Activated gamma-delta T cell treated with anti-CD3 and anti-CD28 coated beads, Interleukin-2, amount 50 U/mL, for 16 hours (primary cell): Measurements from ENCODE around the gene SLC16A1.
A peak's percentile ranks its signal among the peaks of the same experiment; 100 is the strongest.
"Not testable (repeated sequence)": the region's sequence is repeated elsewhere in the genome, so short reads cannot be mapped to it uniquely, and the experiment has no call there.

ENCODE experiments used
- DNase-seq: peaks from one replicate; pipeline ENCODE4 v3.0.0-alpha.2; 2020; ENCODE audit warnings: low read depth

The SLC16A1 gene

GRCh38 chr1:112923959-112924349 lies 32.0 kb downstream of the SLC16A1 start:
- no peak for DNase-seq

DNA sequence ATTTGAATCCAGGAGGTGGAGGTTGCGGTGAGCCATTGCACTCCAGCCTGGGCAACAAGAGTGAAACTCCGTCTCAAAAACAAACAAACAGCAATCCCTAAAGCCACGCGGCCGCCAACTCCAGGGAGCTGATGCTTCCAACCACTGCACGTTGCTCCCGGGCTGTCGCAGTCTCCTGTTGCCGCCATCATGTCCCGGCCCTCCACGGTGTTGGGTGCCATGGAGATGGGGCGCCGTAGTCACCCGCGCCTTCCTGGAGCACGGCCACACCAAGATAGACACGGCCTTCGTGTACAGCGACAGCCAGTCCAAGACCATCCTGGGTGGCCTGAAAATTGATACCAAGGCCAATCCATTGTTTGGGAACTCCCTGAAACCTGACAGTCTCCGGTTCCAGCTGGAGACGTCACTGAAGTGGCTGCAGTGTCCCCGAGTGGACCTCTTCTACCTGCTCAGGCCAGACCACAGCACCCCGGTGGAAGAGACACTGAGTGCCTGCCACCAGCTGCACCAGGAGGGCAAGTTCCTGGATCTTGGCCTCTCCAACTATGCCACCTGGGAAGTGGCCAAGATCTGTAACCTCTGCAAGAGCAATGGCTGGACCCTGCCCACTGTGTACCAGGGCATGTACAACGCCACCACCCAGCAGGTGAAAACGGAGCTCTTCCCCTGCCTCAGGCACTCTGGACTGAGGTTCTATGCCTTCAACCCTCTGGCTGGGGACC lies 32.6 kb downstream of the SLC16A1 start:
- DNase-seq = no peak

DNA sequence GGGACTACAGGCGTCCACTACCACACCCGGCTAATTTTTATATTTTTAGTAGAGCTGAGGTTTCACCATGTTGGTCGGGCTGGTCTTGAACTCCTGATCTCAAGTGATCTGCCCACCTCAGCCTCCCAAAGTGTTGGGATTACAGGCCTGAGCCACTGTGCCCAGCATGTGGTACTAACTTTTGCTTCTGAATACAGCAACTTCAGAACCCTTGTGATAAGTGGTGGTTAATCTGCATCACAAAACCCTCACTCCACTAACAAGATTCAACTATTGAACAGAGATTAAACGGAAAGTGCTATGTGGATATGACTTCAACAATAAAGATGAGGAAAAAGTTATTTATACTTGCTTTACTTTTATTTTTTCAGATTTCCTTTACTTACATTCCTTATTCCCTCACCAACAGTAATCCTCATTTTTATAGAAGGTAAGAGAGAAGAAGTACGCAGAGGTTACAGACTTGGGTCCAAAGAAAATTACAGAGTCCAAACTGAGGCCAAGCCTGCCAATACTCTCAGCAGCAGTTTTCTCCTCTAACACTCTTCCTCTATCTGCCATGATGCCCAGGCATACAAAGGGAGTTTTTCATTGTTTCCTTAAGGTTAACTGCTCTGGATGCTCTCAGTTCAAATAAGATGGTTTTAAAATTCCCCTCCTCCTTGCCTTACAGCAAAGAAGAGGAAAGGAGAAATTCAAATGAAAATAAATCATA lies 44.3 kb downstream of the SLC16A1 start:
- no peak for DNase-seq

DNA sequence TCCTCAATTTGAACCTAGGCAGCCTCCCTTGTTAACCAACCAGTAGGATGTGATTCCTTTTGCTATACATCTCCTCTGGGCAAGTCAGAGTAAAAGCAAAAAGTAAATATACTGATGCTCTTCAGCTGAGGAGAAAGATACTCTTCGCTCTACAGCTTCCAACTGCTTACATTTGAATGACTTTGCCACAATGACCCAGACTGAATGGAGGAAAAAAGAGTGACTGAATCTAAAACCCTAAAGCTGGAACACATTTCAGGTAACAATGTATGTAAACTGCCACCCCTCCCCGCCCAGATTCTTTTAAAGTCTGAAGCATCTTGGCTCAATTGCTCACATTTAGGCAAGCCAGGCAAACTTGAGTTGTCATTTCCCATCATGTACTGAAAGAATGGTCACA lies 46.1 kb downstream of the SLC16A1 start:
- no peak for DNase-seq

GRCh38 chr1:112906150-112906698 lies 49.8 kb downstream of the SLC16A1 start:
- no peak for DNase-seq

DNA sequence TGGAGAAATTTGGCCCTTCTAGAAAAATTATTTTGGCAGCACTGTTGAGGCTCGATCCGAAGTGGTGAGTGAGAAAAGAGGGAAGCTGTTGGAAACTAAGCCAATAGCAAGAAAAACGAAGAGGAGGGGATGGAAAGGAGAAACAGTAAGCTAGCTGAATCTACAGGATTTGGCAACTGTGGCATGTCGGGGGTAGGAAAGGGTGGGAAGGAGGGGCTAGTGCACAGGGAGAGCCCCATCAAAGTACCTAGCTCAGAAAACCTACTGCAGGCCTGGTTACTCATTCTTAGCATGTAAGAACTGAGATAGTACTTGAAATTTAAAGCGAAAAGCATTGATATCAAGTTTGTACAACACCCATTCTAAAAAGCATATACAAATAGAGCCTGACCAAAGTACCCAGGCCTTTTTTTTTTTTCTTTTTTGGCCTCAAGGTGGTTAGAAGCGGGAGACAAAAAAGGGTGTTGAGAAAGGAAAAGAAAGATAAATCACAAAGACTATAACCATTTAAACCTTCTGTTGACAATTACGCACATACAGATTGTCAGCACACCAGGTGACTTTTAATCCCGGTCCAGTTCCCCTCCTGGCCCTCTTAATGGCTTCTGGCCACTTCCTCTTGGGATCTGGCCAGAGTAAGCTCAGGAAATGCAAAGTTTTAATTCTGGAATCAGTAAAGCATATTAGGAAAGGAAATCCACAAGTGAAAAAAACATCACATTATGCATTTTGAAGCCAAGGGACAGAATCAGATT lies 50.4 kb downstream of the SLC16A1 start:
- DNase-seq = no peak

GRCh38 chr1:112904831-112905261 lies 51.1 kb downstream of the SLC16A1 start:
- DNase-seq = no peak

- peak; percentile 9 for DNase-seq
These were observed 51.7 kb downstream of the SLC16A1 start for GRCh38 chr1:112904071-112904830.

DNA sequence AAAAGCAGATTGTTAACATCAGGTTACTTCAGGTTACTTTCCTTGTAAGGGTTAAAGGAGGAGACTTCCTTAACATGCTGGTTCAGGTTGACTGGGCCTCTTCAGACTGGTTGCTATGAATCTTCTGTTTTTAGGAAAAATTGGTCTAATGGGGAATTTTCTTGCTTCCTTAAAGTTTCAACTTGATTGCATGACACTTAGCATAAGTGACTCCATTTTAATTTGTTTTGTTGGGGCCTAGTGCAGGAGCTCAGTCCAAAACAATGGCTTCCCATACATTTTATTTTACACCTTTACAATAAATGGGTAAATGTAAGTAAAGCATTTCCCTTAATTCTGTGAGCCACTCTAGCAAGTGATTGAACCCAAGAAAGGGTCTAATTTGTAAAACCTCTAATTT lies 53.8 kb downstream of the SLC16A1 start:
- no peak for DNase-seq

GRCh38 chr1:112901387-112901786 lies 54.6 kb downstream of the SLC16A1 start:
- no peak for DNase-seq

GRCh38 chr1:112896783-112897182 lies 59.2 kb downstream of the SLC16A1 start:
- no peak for DNase-seq

DNA sequence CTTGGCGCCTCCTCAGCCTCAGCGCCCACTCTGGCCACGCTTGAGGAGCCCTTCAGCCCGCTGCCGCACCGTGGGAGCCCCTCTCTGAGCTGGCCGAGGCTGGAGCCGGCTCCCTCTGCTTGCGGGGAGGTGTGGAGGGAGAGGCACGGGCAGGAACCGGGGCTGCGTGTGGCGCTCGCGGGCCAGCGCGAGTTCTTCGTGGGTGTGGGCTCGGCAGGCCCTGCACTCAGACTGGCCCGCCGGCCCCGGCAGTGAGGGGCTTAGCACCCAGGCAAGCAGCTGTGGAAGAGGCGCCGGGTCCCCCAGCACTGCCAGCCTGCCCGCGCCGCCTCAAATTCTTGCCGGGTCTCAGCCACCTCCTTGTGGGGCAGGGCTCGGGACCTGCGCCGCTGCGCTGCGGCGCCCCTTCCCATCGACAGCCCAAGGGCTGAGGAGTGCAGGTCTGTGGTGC lies 61.4 kb downstream of the SLC16A1 start:
- no peak for DNase-seq

- no peak for DNase-seq
These were observed 62.0 kb downstream of the SLC16A1 start for GRCh38 chr1:112894010-112894292.

DNA sequence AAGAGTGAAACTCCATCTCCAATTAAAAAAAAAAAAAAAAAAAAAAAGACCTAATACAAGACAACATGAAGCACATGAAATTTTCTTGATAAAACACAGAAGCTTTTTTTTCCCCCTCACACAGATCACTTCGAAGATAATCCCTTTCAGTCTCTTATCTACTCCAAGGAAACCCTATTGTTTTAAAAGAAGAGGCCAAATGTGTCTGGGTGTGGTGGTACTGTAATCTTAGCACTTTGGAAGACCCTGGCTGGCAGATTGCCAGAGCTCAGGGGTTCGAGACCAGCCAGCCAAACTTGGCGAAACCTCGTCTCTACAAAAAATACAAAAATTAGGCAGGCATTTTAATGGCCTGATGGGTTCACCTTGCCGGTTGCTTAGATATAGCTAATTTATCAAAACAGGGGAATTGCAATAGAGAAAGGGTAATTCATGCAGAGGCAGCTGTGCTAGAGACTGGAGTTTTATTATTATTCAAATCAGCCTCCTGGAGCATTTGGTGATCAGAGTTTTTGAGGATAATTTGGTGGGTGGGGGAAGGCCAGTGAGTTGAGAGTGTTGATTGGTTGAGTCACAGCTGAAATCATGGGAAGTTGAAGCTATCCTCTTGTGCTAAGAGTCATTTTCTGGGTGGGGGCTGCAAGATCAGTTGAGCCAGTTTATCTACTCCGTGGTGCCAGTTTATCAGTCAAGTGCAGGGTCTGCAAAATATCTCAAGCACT lies 62.5 kb downstream of the SLC16A1 start:
- DNase-seq = no peak

GRCh38 chr1:112889906-112890305 lies 66.1 kb downstream of the SLC16A1 start:
- DNase-seq = not testable (repeated sequence)

DNA sequence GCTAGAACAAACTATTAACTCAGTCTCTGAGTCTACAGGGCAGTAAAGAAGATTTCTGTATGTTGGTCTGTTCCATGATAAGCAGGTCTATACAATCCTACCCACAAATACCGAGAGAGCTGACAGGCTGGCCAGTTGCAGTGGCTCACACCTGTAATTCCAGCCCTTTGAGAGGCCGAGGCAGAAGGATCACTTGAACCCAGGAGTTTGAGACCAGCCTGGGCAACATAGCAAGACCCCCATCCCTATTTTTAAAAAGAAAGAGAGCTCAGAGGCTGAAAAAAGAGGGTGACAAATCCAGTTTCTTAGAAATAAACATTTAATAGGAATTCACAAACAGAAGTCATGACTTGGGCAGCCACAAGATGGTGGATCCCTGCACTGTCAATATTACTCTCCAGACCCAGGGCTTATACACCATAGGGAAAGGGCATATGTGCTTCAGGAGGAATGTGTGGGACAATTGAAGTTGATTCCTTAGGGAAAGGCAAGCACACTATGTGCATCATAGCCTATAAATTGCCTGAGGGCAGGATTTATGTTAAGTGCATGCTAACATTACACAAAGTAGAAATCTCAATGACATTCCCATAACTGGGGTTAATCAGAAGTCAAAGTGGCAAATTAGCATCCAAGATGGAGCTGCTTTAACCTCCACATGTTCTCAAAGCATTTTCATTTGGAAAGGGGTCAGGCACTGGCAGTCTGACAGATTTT lies 66.8 kb downstream of the SLC16A1 start:
- no peak for DNase-seq

- no peak for DNase-seq
These were observed 67.4 kb downstream of the SLC16A1 start for GRCh38 chr1:112888630-112889029.

DNA sequence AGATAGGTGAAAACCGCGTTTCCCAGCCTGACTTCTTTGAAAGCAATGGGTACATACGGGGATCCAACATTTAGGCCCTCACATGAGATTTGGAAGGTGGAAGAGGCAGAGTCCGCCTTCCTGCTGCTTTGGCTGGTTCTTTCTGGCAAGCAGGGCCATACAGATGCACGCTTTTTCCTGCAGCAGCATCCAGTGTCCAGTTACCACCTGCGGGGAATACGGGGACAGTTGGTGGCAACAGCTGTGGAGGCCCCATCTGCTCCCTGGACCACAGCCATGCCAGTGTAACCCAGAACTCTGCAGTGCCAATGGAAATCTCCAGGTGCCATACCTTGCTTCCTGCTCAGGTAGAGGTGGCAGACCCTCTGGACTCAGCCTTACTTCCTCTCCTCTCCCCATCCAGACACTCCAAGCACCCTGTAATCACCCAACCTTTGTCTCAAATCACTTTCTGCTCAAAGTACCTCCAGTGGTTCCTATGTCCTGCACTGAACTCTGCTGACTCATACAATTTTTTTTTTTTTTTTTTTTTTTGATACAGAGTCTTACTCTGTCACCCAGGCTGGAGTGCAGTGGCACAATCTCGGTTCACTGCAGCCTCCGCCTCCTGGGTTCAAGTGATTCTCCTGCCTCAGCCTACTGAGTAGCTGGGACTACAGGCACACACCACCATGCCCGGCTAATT lies 68.3 kb downstream of the SLC16A1 start:
- DNase-seq = no peak

GRCh38 chr1:112884996-112885395 lies 71.0 kb downstream of the SLC16A1 start:
- DNase-seq = not testable (repeated sequence)

DNA sequence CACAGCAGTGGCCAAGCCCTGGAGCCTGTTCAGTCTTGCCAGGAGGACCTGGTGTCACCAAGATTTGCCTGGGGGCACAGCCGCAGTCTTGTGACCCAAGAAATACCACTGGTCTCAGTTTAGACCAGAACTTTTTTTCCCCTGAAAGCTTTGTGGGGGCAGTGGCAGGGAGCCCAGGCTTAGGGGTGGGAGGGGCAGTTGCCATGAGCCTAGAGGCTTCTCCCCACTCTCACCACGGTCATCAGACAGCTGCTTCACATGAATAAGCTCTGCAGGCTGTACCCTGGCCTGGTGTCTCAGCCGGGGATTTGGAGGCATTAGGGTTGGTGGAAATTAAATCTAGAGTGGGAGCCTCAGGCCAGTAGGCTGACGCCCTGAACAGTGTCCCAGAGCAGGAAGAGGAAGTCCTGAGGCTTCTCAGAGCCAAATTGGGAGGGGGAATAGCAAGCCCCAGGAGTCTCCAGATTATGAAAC lies 73.7 kb downstream of the SLC16A1 start:
- DNase-seq = no peak
